NCI-H345 treated with DMSO at 0.1 percent for 48 hours (cell line): ENCODE data around the gene C9orf40.

Experiments used
- DNase-seq: peaks from one replicate; lab custom pipeline; 2025; ENCODE audit not compliant: unreplicated experiment; lab: John Stamatoyannopoulos, UW

The C9orf40 gene

DNA sequence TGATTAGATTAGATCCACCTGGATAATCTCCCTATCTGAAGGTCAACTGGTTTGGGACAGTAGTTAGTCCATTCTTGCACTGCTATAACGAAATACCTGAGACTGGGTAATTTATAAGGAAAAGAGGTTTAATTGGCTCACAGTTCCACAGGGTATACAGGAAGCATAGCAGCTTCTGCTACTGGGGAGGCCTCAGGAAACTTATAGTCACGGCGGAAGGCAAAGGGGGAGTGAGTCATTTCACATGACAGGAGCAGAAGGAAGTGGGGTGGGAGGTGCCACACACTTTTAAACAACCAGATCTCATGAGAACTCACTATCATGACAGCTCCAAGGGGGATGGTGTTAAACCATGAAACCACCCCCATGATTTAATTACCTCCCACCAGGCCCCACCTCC, 9.9 kb downstream of the C9orf40 start:
- DNase-seq: no peak

DNA sequence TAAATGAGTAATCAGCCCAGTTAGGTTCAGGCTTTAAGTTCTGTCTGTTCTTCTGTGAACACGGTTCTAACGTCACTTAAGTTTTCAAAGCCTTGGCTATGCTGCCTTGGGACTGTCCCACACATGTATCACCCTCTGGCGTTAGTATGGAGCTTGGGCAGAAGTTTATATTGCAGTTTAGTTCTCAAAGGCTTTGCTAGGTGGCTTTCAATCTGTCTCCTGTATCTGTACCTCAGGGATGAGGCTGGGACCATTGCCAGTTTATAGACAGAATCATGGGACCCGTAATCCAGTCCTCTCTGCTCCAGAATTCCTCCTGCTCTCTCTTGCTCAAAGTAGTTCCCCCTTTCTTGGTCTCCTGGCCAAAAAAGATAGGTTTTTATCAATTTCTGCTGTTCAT, 12.1 kb downstream of the C9orf40 start:
- no peak for DNase-seq

DNA sequence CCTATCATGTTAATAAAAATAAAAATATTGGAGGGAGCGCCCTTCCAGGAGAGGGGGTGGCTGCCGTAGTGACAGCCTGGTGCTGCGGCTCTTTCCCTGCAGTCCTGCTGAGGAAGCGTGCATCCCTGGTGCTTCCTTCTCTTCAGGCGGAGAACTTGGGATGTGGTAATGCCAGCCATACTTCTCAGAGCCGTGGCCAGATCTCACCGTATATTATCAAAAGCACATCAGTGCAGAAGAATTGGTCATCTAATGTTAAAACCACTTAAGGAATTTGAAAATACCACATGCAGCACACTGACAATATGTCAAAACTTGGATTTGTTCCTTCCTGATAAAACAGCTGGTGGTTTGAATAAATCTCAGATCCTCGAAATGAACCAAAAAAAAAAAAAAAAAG, 17.7 kb downstream of the C9orf40 start:
- DNase-seq: no peak

DNA sequence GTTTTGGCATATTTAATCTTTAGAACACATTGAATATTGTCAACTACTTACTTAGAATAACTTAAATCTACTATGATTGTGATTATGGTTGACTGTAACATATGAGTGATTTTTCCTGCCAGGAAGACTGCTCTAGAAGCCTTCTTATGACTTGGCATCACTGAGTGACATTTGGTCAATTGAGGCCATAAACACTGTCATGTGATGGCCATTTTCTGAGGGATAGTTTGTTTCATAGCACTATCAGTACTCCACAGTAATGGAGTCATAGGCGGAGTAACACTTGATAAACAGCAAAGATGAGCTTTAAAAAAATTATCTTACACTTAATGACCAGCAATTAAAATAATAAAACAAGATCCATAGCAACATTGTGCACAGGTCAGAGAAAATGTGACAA, 31.0 kb downstream of the C9orf40 start:
- DNase-seq: no peak

DNA sequence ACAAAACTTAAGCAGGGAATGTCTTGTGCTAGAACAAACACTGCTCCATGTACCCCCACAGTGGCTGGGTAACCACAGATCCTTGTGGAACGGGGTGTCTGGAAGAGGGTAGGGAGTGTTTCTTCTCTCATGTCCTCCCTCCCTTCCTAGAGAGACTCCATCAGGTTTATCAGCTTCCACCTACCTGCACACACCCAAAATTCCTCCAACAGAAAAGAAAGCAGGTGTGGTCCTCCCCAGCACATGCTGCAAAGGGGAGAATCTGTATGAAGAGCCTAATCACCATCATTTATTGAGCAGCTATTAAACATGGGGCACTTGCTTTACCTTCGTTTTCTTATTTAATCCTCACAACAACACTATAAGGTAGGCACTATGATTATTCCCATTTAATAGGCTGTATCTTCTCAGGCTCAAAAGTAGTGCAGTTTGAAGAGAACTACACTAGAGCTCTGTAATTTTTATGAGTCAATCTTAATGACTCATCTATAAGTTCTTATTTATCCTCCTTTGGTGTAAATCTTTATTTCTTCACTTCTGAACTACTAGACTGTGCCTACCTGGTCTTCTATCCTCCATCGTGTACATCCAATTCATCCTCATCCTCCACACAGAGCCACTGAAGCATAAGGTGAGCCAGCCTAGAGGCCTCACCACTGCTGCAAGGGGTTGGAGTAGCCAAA, 31.6 kb downstream of the C9orf40 start:
- DNase-seq: no peak

DNA sequence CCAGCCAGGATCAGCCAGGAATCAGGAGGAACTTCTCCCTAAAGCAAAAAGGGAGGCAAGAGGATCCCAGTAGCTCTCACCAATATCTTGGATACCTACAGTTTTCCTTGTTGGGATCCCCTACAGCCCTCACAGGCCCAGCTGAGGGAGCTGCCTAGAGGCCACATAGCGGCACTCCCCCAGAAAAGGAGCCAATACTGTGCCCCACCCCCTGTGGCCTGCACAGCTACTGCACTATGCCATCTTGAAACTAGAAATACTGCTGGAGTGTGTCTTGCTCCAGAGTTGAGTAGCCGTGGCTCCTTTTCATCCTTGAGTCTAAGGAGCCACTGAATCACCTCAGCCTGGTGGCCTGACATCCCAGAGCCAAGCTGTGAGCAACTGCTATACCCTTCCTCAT, 42.7 kb downstream of the C9orf40 start:
- no peak for DNase-seq

DNA sequence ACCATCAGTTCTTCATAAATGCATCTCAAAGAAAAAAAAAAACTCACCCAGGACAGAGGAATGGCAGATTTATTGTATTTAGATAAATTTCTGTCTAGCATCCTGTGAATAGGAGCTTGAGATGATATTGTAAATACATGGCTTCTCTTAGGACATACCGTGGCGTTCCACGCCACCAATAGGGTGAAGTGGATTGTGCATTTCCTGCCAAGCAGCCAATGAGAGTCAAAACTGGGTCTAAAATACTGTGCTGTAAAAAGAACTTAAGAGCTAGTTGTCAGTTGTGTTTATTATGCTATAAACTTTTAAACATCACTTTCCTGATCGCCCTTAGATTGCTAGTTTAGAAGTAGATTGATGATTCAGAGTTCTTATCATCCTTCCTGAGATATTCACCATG, 44.0 kb downstream of the C9orf40 start:
- DNase-seq: no peak

DNA sequence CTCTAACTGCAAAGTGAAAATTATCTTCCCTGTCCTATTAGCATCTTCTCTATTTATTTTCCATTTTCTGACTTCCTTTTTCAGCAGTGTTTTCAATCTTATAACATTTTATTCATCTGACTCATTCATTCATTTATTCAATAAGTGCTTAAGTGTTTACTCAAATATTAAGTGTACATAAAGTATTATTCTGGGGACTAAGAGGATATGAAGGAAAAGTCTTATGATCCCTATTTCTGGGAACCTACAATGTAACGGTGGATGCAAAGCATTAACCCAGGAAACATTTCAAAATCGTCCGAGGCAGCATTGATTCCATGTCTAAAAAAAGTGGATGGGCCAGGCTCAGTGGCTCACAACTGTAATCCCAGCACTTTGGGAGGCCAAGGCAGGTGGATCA, 45.6 kb downstream of the C9orf40 start:
- DNase-seq: no peak

DNA sequence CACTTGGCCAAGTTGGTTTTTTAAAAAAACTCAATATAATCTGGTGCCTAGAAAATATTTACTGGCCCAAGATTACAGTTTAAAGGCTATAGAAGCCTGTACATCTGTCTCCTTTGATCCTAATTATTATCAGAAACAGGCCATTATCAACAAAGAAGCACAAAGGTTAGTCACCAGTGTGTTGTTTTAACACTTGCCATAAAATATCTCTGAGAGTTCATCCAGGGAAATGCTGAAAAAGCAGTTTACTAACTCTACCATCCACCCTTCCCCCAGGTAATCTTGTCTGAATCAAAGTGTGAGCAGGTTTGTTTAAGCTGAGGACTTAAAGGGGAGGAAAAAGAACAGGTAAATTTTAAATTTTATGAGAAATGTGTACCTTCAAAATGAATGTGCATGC, 51.7 kb downstream of the C9orf40 start:
- DNase-seq: no peak
